ENCODE measurements around the gene KLRK1.
"Not testable (repeated sequence)": the region's sequence is repeated elsewhere in the genome, so short reads cannot be mapped to it uniquely, and the experiment has no call there.

KLRK1 gene

GRCh38 chr12:10387498-10387897 lies 2.3 kb downstream of the KLRK1 start:
- not testable (repeated sequence) for DNase-seq

DNA sequence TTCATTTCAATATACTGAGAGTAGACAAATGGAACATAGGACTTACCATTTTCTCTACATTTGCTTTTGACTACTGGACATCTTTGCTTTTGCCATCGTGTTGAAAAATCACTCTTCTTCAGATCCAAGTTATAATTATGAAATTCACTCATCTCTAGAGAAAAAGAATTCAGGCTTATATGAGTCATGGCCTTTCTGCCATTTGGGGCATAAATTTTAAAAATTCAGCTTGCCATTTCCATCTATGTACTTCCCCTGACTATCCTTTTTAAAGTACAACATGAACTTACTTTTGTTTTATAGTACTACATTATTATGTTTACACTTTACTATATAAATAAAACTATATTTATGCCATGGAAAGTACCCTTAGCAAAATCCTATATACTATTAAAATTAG lies 3.0 kb downstream of the KLRK1 start:
- DNase-seq = no peak

DNA sequence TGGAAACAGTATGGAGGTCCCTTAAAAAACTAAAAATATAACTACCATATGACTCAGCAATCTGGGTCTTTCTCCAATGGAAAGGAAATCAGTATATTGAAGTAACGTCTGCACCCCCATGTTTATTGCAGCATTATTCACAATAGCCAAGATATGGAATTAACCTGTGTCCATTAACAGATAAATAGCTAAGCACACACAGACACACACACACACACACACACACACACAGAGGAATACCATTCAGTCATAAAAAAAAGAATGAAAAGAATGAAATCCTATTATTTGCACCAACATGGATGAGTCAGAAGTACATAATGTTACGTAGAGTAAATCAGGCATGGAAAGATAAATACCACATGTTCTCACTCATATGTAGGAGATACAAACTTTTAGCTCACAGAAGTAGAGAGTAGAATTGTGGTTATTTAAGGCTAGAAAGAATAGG lies 4.7 kb downstream of the KLRK1 start:
- no peak for DNase-seq

DNA sequence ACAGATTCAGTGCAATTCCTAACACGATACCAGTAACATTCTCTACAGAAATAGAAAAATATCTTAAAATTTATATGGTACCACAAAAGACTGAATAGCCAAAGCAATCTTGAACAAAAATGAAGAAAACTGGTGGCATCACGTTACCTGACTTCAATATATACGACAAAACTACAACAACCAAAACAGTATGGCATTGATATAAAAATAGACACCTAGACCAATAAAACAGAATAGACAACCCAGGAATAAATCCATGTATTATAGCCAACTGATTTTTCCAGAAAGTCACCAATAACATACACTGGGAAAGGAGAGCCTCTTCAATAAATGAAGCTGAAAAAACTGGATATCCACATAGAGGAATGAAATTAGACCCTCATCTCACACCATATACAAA lies 5.7 kb downstream of the KLRK1 start:
- DNase-seq = no peak

GRCh38 chr12:10381928-10382628 lies 7.8 kb downstream of the KLRK1 start:
- no peak for DNase-seq

GRCh38 chr12:10378737-10379136 lies 11.1 kb downstream of the KLRK1 start:
- DNase-seq = not testable (repeated sequence)

DNA sequence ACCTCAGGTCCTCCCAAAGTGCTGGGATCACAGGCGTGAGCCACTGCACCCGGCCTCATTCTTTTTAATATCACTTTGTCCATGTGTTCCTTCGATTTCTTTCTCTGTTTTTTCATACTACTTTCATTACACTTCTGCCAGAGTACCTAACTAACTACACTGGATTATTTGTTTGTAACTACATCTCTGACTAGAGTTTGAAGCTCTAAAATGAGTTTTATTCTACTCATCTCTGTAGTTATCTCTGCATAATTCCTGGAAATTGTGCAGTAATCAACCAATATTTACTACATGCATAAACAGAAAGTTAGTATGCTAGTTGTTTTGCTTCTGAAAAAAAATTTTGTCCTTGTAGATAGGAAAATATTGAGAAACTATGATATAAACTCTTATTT lies 15.2 kb downstream of the KLRK1 start:
- no peak for DNase-seq

DNA sequence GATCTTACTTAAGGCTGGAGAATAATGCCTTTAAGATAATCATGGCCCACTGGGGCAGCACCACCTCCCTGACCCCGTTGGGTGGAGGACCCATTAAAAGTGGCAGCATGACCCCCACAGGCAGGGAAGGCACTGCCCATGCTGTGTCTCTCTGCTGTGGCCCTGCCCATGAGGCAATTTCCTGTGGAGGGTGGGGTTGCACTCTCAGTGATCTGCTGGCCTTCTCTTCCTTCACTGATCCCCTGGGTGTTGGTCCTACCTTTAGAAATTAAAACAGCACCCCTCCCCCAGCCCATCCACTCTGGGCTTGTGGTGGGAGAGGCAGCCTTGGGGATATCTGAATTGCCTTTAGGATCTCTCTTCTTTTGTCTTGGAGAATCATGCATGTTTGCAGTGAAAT lies 17.3 kb downstream of the KLRK1 start:
- no peak for DNase-seq

- DNase-seq = not testable (repeated sequence)
Measured at GRCh38 chr12:10371893-10372535, 17.8 kb downstream of the KLRK1 start.

DNA sequence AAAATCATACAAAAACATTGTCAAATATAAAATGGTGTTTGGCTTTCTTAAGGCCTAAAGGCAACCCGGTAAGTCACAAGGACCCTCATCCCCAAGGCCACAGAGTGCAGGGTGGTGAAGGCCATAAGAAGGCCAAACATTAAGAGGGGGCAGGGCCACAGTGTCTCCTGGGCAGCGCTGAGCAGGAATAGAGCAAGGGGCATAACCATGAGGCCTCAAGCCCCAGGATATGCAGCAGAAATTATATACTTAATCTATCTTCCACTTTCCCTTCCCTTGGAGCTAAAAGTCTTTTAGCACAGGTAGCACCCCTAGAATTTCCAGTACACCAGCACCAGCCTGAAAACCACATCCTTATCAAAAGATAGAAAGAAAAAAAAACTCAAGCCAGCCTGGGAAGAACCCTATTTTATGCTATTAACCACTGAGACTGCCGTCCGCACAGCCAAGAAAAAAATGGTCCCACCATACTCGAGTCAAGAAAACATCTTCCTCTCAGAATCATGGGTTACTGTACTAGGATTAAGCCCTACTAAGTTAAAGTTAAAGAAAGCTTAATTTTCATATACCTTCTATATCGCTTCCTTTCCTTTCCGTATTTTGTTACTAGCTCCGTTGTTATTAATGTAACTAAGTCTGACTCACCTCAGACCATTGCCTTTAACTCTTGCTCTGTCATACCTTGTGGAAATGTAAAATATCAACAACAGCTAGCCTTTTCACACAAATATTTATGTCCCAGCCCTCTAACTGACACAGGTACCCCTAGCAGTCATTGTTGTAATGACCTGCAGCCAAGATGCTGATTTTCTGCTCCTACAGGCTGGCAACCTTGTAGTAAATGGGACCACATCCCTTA lies 20.1 kb downstream of the KLRK1 start:
- no peak for DNase-seq

- DNase-seq = no peak
Measured at GRCh38 chr12:10368206-10369171, 21.4 kb downstream of the KLRK1 start.

DNA sequence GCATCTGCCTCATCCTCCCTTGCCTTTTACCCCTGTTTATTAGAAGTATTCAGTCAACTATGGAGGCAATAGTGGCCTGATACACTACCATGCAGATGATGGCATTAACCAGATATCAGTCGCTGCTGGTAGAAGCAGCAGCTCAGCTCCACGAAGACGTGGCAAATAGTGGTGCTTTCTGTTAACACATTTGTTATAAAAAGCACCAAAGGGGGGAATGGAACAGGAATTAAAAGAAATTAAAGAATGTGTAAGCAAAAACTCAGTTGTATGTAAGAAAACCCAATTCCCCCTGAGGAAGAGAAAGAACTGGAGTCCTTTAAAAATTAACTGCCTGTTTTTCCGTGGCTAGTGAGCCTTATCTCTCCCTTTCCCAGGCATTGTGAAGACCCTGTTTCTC lies 22.1 kb downstream of the KLRK1 start:
- not testable (repeated sequence) for DNase-seq

DNA sequence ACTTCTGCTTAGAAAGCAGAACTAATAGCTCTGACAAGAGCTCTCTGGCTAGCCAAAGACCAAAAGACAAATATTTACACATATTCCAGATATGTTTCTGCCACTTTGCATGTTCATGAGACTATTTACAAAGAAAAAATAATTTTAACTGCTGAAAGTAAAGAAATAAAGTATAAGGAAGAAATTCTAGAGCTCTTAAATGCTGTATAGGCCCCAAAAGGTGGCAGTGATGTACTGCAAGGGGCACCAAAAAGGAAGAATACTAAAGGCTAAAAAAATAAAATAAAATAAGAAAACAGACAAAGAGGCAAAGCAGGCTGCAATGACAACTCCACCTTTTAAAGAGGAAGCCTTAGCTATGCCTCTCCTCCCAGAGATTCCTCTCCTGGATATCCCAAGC lies 23.0 kb downstream of the KLRK1 start:
- peak; percentile 65 for DNase-seq

DNA sequence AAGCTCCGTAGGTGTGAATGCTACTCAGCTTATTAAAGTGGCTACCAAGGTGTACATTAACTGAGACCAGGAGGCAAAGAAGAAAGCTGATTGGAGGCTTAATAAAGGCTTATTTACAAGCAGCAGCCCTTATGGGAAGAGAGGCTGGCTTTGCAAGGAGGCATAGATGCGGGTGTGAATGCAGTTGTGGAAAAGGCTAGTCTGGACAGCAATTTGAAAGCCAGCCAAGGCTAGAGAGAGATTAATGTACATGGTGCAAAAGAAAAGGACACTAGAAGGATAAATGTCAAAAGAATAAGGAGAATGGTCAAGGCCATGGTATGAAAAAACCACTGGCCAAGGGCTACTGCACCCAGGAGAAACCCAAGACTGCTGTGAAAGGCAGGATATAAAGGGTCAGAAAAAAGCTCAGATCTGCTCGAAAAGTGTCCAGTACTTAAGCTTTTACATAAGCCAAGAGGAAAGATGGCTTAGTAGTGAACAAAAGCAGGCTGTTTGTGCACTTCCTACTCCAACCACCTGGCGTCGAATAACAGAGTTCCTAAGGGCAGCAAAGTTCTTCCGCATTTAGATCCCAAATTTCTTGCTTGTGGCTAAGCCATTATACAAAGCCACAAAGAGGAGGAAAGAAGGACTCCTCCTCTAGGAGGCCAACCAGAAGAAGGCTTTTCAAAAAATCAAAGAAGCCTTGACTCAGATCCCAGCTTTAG lies 24.0 kb downstream of the KLRK1 start:
- DNase-seq = no peak

- no peak for DNase-seq
Measured at GRCh38 chr12:10364815-10365622, 24.8 kb downstream of the KLRK1 start.

GRCh38 chr12:10363914-10364814 lies 25.7 kb downstream of the KLRK1 start:
- no peak for DNase-seq

DNA sequence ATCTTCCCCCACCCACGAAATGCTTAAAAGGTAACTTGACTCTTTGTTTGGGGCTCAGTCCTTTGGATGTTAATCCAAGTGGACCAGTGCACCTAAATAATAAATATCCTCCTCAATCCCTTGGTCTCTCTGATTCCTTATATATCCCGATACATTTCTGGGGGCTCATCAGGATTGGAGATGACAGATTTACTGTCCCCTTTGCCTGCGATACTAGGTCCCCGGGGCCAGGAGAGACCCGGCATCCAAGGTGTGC lies 26.3 kb downstream of the KLRK1 start:
- DNase-seq = no peak

DNA sequence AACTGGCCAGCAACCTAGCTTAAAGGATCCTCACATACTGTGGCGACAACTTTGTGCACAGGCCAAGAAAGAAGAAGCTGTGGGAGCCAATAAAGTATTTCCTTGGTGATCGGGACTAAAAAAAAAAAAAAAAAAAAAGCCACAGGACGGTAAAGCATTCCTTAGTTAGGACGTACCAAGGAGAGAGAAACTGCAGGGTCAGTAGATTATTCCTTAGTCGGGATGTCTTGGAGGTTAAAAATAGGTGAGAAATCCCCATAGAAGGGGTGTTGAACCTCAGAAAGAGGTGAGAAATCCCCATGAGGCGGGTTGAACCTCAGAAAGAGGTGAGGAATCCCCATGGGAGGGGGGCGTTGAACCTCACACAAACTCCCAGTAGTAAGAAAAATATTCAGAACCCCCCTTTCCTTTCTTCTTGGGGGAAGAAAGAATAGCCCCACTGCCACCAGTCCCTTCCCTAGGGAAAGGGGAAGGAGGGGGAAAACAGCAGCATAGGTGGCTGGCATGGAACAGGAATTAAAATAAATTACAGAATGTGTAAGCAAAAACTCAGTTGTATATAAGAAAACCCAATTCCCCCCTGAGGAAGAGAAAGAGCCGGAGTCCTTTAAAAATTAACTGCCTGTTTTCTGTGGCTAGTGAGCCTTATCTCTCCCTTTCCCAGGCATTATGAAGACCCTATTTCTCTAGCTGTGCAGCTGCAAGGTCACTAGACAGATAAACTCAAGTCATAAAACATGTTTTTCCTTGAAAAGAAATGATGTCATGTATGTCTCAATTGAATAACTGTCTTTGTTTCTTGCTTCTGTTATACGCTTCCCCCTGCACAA lies 26.8 kb downstream of the KLRK1 start:
- DNase-seq = no peak

DNA sequence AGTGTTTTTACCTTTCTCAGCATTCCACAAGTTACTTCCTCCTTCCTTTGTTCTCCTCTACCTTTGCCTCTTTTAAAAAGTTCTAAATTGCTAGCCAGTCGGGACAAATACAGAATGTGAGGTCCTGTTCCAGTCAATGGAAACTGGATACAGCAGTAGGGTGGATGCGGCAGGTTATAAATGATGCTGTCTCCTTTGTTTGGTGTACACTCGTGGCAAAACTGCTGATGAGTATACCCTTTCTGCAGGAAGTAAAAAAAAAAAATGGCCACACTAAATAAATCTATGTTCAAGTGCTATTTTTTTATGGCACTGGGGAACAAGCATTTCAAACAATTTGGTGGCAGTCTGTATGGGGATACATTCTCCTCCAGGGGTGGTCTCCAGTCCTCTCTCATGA lies 27.5 kb downstream of the KLRK1 start:
- no peak for DNase-seq

Measured in NCI-H2081 treated with DMSO at 0.1 percent for 48 hours (cell line).